HEK293T (cell line): ENCODE measurements around the gene DMWD.

Source experiments
- ARNT ChIP-seq: fragments of 450-650 bp; IDR thresholded peaks from 2 replicates; pipeline ENCODE4 v1.6.1; 2017; ENCODE audit warnings: mild to moderate bottlenecking
- BHLHE40 ChIP-seq: fragments of 450-650 bp; IDR thresholded peaks from 2 replicates; pipeline ENCODE4 v1.6.1; 2016; ENCODE audit warnings: mild to moderate bottlenecking, moderate library complexity, borderline replicate concordance
- CTBP1 ChIP-seq: fragments of 450-650 bp; IDR thresholded peaks from 2 replicates; pipeline ENCODE4 v1.6.1; 2016; ENCODE audit warnings: borderline replicate concordance
- ELF4 ChIP-seq: fragments of 450-650 bp; IDR thresholded peaks from 2 replicates; pipeline ENCODE4 v1.6.1; 2017; ENCODE audit warnings: antibody characterized with exemption
- FOXA1 ChIP-seq: fragments of 450-650 bp; IDR thresholded peaks from 2 replicates; pipeline ENCODE4 v1.6.1; 2016; ENCODE audit warnings: mild to moderate bottlenecking
- FOXK2 ChIP-seq: fragments of 450-650 bp; IDR thresholded peaks from 2 replicates; pipeline ENCODE4 v1.6.1; 2016; ENCODE audit warnings: mild to moderate bottlenecking
- FOXM1 ChIP-seq: fragments of 450-650 bp; IDR thresholded peaks from 2 replicates; pipeline ENCODE4 v1.6.1; 2017; ENCODE audit warnings: mild to moderate bottlenecking, borderline replicate concordance
- HDGF ChIP-seq: fragments of 450-650 bp; IDR thresholded peaks from 2 replicates; pipeline ENCODE4 v1.6.1; 2017; ENCODE audit warnings: antibody characterized with exemption, borderline replicate concordance
- L3MBTL2 ChIP-seq: fragments of 450-650 bp; conservative IDR thresholded peaks from 2 replicates; pipeline ENCODE4 v1.6.1; 2016; ENCODE audit warnings: mild to moderate bottlenecking
- NFRKB ChIP-seq: fragments of 450-650 bp; IDR thresholded peaks from 2 replicates; pipeline ENCODE4 v1.6.1; 2016; ENCODE audit warnings: mild to moderate bottlenecking, moderate library complexity
- SP1 ChIP-seq: fragments of 450-650 bp; IDR thresholded peaks from 2 replicates; pipeline ENCODE4 v1.6.1; 2017
- TARDBP ChIP-seq: fragments of 450-650 bp; IDR thresholded peaks from 2 replicates; pipeline ENCODE4 v1.6.1; 2016
- ZNF384 ChIP-seq: fragments of 450-650 bp; IDR thresholded peaks from 2 replicates; pipeline ENCODE4 v1.6.1; 2016
- TF ChIP-seq, protein P1 (sequence below): fragments of 450-650 bp; IDR thresholded peaks from 2 replicates; pipeline ENCODE4 v1.6.1; 2016

DNA sequence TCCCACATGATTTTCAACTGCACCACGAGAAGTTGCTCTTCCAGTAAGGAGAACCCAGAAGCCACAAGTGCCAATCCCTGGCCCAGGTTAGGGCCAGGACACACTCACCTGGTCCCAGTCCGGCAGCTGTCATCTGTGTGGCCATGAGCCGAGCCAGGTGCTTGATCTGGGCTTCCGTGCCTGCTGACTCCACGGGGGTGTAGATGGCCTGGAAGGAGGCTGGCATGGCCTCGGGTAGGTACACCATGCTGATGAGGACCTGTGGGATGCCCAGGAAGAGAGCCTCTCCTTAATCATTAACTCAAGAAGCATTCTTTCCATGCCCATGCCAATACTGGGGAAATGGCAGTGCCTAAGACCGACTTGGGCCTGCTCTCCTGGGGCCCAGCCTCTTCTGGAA is 42.3 kb upstream of the DMWD start:
- TF ChIP-seq ARNT, result no peak
- TF ChIP-seq ELF4, result no peak
- no peak for TF ChIP-seq SP1
- no peak for TF ChIP-seq CTBP1
- TF ChIP-seq L3MBTL2, result no peak
- no peak for TF ChIP-seq FOXA1
- no peak for TF ChIP-seq FOXM1
- TF ChIP-seq, protein P1, sequence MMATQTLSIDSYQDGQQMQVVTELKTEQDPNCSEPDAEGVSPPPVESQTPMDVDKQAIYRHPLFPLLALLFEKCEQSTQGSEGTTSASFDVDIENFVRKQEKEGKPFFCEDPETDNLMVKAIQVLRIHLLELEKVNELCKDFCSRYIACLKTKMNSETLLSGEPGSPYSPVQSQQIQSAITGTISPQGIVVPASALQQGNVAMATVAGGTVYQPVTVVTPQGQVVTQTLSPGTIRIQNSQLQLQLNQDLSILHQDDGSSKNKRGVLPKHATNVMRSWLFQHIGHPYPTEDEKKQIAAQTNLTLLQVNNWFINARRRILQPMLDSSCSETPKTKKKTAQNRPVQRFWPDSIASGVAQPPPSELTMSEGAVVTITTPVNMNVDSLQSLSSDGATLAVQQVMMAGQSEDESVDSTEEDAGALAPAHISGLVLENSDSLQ, result no peak
- no peak for TF ChIP-seq ZNF384
- TF ChIP-seq FOXK2, result no peak
- no peak for TF ChIP-seq NFRKB
- TF ChIP-seq TARDBP, result no peak
- no peak for TF ChIP-seq BHLHE40
- TF ChIP-seq HDGF, result no peak
